WERI-Rb-1 (cell line): ENCODE measurements around the gene RGS3.

Source experiments
- DNase-seq: peaks from one replicate; pipeline ENCODE4 v3.0.0-alpha.2; 2020
- H3K27ac ChIP-seq: fragments of 250-450 bp; sonication (Bioruptor Pico); 2 replicates; pipeline ENCODE4 v1.5.1; 2020; ENCODE audit warnings: mild to moderate bottlenecking, moderate library complexity
- H3K27me3 ChIP-seq: fragments of 250-450 bp; sonication (Bioruptor Pico); 2 replicates; pipeline ENCODE4 v1.5.1; 2021; ENCODE audit warnings: mild to moderate bottlenecking, low read depth, moderate library complexity; ENCODE audit not compliant: insufficient read depth, severe bottlenecking
- H3K36me3 ChIP-seq: fragments of 250-450 bp; sonication (Bioruptor Pico); 2 replicates; pipeline ENCODE4 v1.5.1; 2020; ENCODE audit warnings: mild to moderate bottlenecking, moderate library complexity
- H3K4me3 ChIP-seq: 2 replicates; pipeline ENCODE4 v1.5.1; 2011; ENCODE audit warnings: low read depth, mild to moderate bottlenecking, control low read depth, low read length
- H3K9me3 ChIP-seq: fragments of 250-450 bp; sonication (Bioruptor Pico); 2 replicates; pipeline ENCODE4 v1.5.1; 2021; ENCODE audit warnings: mild to moderate bottlenecking, moderate library complexity; ENCODE audit not compliant: severe bottlenecking
- TF ChIP-seq, protein P1 (sequence below): IDR thresholded peaks from 2 replicates; pipeline ENCODE4 v1.5.1; 2011; ENCODE audit warnings: low read depth, mild to moderate bottlenecking, control low read depth, inconsistent platforms, low read length

Gene RGS3

DNA sequence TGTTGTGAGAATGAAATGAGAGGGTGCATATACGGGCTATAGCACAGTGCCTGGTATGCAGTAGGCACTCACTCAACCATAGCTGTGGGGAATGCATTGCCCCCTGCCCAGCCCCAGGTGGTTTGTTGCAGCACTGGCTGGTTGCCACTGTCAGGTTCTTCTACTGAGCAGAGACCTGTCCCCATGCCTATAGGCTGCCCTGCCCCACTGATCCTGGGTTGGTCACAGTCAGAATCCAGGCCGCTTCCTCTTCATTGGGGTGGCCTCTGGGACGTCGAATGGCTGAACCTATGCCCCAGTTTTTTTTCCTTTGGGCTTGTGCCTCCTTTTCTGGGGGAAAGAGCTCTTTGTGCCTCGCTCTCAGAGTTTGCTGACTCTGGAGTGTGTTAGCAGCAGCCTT is 74.6 kb downstream of the RGS3 start:
- no peaks in the 10 kb centered on the region for H3K9me3 ChIP-seq
- no peaks in the 10 kb centered on the region for H3K27me3 ChIP-seq
- H3K4me3 ChIP-seq = no peak overlapping the region
- no peak overlapping the region for H3K27ac ChIP-seq
- H3K36me3 ChIP-seq = no peaks in the 10 kb centered on the region
- TF ChIP-seq, protein P1, sequence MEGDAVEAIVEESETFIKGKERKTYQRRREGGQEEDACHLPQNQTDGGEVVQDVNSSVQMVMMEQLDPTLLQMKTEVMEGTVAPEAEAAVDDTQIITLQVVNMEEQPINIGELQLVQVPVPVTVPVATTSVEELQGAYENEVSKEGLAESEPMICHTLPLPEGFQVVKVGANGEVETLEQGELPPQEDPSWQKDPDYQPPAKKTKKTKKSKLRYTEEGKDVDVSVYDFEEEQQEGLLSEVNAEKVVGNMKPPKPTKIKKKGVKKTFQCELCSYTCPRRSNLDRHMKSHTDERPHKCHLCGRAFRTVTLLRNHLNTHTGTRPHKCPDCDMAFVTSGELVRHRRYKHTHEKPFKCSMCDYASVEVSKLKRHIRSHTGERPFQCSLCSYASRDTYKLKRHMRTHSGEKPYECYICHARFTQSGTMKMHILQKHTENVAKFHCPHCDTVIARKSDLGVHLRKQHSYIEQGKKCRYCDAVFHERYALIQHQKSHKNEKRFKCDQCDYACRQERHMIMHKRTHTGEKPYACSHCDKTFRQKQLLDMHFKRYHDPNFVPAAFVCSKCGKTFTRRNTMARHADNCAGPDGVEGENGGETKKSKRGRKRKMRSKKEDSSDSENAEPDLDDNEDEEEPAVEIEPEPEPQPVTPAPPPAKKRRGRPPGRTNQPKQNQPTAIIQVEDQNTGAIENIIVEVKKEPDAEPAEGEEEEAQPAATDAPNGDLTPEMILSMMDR = no peak
- DNase-seq = no peak

DNA sequence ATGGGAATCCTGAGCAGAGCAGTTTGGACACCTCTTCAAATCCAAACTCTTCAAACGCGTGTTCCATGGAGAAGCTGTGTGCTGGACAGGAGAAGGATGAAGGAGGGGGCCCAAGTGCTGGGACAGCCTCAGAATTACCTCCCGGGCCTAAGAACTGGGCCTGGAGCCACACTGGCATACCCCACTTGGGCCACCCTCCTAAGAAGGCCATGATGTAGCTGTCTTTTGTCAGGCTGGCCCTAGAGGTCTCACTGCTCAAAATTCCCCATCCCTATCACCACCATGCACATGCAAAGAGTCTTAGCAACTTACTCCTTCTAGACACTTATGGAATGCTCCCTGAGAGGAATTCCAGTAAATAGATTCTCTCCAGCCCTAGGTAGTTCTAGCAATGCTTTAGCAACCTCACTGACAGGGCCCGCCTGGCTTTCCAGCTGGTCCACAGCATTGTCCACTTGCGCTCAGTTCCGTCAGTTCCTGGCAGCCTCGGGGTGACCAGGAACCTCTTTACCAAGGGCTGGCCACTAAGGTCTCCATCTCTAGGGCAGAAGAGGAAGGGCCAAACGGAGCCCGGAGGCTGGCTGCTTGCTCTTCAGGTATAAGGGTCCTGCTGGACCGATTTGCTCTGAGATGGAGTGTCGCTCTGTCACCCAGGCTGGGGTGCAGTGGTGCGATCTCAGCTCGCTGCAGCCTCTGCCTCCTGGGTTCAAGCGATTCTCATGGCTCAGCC is 75.3 kb downstream of the RGS3 start:
- TF ChIP-seq, protein P1 = no peak

DNA sequence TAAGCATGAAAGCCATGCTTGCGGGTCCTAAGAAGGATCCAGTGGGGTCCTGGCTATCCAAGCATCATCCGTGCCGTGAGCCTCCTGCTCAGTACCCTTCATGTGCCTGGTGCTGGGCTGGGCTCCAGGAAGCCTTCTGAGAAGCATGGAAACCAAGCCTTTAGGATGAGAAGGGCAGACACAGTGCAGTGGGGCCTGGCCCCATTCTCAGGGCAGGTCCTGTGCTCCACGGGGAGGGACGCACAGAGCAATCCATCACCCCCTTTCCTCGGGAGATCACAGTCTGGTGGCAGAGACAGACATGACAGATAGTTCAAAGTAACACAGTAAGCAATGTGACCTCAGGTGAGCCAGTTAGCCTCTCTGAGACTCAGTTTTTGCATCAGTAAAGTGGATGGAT is 76.9 kb downstream of the RGS3 start:
- H3K9me3 ChIP-seq = no peaks in the 10 kb centered on the region
- no peaks in the 10 kb centered on the region for H3K36me3 ChIP-seq
- TF ChIP-seq, protein P1 = no peak
- H3K27ac ChIP-seq = no peak overlapping the region
- no peaks in the 10 kb centered on the region for H3K27me3 ChIP-seq
- no peak overlapping the region for H3K4me3 ChIP-seq
- no peak for DNase-seq

More for the DNA sequence above, 75.3 kb downstream of the RGS3 start:
- Histone ChIP-seq H3K27me3 (no peaks in the 10 kb centered on the region), H3K36me3 (no peaks in the 10 kb centered on the region), H3K4me3 (no peak overlapping the region), H3K27ac (no peak overlapping the region), H3K9me3 (no peaks in the 10 kb centered on the region)
- DNase-seq = no peak

DNA sequence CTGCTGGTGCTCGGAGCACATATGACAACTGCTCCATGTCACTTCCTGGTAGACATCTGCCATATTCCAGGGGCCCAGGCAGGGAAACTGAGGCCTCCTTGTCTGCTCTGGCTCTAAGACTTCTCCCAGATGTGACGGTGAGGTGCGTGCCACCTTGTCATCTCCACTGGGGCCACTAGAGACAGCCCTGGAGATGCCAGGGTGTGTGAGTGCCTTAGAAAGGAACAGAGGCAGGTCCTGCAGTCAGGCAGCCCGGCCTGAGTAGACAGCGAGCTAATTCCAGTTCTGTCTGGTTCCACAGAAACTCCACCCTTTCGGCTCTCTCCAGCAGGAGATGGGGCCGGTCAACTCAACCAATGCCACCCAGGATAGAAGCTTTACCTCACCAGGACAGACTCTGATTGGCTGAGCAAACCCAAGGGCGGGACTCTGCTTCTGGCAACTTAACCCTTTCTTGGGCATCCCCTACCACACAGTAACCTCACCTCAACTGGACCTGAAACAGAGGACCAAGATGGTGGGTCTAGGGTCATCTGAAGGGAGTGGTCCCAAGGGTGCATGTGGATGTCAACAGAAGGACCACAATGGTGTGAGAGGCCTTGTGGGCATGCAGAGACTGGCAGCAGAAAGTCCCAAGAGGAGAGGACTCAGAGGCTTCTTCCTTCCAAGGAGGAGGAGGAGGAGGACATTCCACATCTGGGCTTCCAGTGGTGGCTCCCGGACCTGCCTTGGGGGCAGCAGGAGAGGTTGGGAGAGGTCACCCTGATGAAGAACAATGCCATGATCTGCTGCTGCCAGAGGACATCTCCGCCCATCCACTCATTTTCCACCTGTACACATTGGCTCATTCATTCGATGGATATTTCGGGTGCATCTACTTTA is 77.7 kb downstream of the RGS3 start:
- no peaks in the 10 kb centered on the region for H3K36me3 ChIP-seq
- peak; percentile 66 for DNase-seq
- no peak overlapping the region for H3K4me3 ChIP-seq

DNA sequence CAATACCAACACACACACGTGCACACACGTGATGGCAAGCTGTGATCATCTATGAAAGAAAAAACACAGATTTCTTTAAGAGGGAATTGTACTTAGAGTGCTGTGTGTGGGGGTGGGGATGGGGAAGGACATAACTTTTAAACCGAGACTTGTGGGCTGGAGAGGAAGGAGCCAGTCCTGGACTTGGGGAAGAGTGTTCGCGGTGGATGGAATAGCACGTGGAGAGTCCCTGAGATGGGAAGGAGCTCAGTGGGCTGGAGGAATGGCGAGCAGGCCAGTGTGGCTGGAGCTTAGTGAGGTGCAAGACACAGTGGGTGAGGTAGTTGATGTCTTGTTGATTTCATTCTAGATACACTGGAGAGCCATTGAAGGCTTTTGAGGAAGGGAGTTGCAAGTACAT is 78.5 kb downstream of the RGS3 start:
- no peaks in the 10 kb centered on the region for H3K36me3 ChIP-seq
- TF ChIP-seq, protein P1 = no peak
- no peak overlapping the region for H3K4me3 ChIP-seq
- H3K27me3 ChIP-seq = no peaks in the 10 kb centered on the region
- H3K27ac ChIP-seq = no peak overlapping the region
- DNase-seq = no peak
- H3K9me3 ChIP-seq = no peaks in the 10 kb centered on the region

More for the DNA sequence above, 77.7 kb downstream of the RGS3 start:
- no peaks in the 10 kb centered on the region for H3K9me3 ChIP-seq
- TF ChIP-seq, protein P1 = 0 out of 2 replicates have a peak, but pooled peaks have one; percentile 0
- no peak overlapping the region for H3K27ac ChIP-seq
- no peaks in the 10 kb centered on the region for H3K27me3 ChIP-seq
